ENCODE results near the gene EHD3. TPM values are rescaled to one million over a fixed set of nuclear protein-coding genes. Genes with fewer than 3 reads are reported as not detected.

EHD3 gene
- total and polyA plus RNA-seq, 2 of the 4 experiments (the other 2 are of a cell fraction): 29.1 to 39.8 TPM

- Histone ChIP-seq H2BK20ac (ENCODE audit: low read depth, low read length) (peak overlapping the region; percentile 42; the same call in 1 of the 2 replicates), H3K9me1 (ENCODE audit: insufficient read depth, low read length) (peaks cover under 1% of the 10 kb centered on the region; the same call in 1 of the 2 replicates), H4K20me1 (ENCODE audit: insufficient read depth, low read length) (no peaks in the 10 kb centered on the region), H2BK5ac (ENCODE audit: low read depth, low read length, poor library complexity, severe bottlenecking) (no peak overlapping the region), H3K56ac (ENCODE audit: extremely low read depth, insufficient read depth, low read length) (no peak overlapping the region), H2AK9ac (replicated peaks; ENCODE audit: low read depth, low read length, poor library complexity) (no peak overlapping the region), H4K91ac (ENCODE audit: insufficient read depth, low read depth, low read length) (no peak overlapping the region), H3K79me1 (ENCODE audit: low read depth in 1 of 2, low read length in 2 of 2) (no peaks in the 10 kb centered on the region), H4K5ac (ENCODE audit: low read depth, low read length) (no peak overlapping the region), H3K23ac (ENCODE audit: low read depth, low read length) (no peak overlapping the region), H3K27ac (ENCODE audit: insufficient read depth, low read length) (no peak overlapping the region), H3K36me3 (ENCODE audit: control insufficient read depth, insufficient read depth, low read length) (no peaks in the 10 kb centered on the region), H3K4me2 (ENCODE audit: low read depth, low read length) (no peak overlapping the region), H3K4ac (ENCODE audit: low read depth, low read length) (no peak overlapping the region), H3K14ac (replicated peaks; ENCODE audit: low read depth, low read length) (no peak overlapping the region), H3K4me1 (ENCODE audit: control insufficient read depth, insufficient read depth, low read length) (peaks cover 4% of the 10 kb centered on the region), H3K4me3 (ENCODE audit: insufficient read depth, low read depth, low read length) (no peak overlapping the region), H3K27me3 (ENCODE audit: control insufficient read depth, insufficient read depth, low read length) (no peaks in the 10 kb centered on the region), H4K8ac (ENCODE audit: low read depth in 2 of 2, low read length in 2 of 2) (no peak overlapping the region), H3K9me3 (ENCODE audit: control insufficient read depth, insufficient read depth, low read length) (no peaks in the 10 kb centered on the region), H2AK5ac (ENCODE audit: low read depth, low read length) (peak overlapping the region; percentile 20; the same call in 1 of the 2 replicates), H3K9ac (ENCODE audit: low read depth, low read length) (no peak overlapping the region), H3K18ac (ENCODE audit: low read depth, low read length) (no peak overlapping the region), H2BK15ac (ENCODE audit: low read depth, low read length) (no peak overlapping the region), H2BK120ac (ENCODE audit: low read depth, low read length) (no peak overlapping the region; the same call in 1 of the 2 replicates), H2AFZ (replicated peaks; ENCODE audit: low read length, poor library complexity) (peak overlapping the region; percentile 46)
- no TSS peak for BruUV-seq (replicated peaks)
- ChIA-PET POLR2A (ENCODE audit: unreplicated experiment) (no interaction called here), CTCF (interaction anchor here (1.2 kb wide), 1 partner anchor 12 kb away, joined by 3 read pairs; no protein-coding TSS in a partner anchor)
- TF ChIP-seq RCOR1 (IDR thresholded peaks at IDR 0.05; ENCODE audit: insufficient replicate concordance, low read length) (peak; percentile 90), FOS (IDR thresholded peaks at IDR 0.05; ENCODE audit: low read depth, low read length) (no peak), MAFK (IDR thresholded peaks at IDR 0.05; ENCODE audit: low read depth, low read length) (peak; percentile 48), SMC3 (IDR thresholded peaks at IDR 0.05; ENCODE audit: low read depth, low read length) (no peak)
- in situ Hi-C loops (cut with MboI; ENCODE audit: low sequenced_read_pairs): no loop called here
- DNase-seq (peak; percentile 88), ATAC-seq (ENCODE audit: low read depth) (peak; percentile 88)
- WGBS, 2 experiments (ENCODE audit: extremely low coverage in 2 of 2, insufficient read length in 1 of 2): no CpG with 5 or more reads among the region's 3 CpGs
- dilution Hi-C loops (cut with HindIII; ENCODE audit: low sequenced_read_pairs, unreplicated experiment): no loop called here
- intact Hi-C loops (cut with micrococcal nuclease): no loop called here
Measured at GRCh38 chr2:31312898-31313297, 78.9 kb downstream of the EHD3 start.
